GM12801 (cell line): ENCODE data around the gene GRID2IP.

Experiments used
- TF ChIP-seq, protein P1 (sequence below): IDR thresholded peaks from one replicate; pipeline ENCODE4 v1.5.1; 2011; ENCODE audit warnings: control low read depth; ENCODE audit not compliant: insufficient read length; ENCODE audit errors: extremely low read depth

GRID2IP gene

DNA sequence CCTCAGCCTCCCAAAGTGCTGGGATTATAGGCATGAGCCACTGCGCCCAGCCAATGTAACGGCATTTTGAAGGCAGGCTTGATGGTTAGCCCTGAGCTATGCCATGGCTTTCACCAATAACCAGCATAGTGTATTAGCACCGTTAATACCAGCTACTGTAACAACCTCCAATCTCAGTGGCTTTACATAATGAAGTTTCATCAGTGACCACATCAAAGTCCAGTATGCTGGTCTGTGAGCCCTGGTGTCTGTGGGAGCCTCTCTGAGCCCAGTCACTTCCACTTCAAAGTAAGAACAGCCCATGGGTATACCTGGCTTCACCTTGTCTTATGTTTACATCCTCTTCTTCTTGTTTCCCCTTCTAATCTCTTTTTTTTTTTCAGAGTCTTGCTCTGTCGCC lies 14.4 kb upstream of the GRID2IP start:
- TF ChIP-seq, protein P1, sequence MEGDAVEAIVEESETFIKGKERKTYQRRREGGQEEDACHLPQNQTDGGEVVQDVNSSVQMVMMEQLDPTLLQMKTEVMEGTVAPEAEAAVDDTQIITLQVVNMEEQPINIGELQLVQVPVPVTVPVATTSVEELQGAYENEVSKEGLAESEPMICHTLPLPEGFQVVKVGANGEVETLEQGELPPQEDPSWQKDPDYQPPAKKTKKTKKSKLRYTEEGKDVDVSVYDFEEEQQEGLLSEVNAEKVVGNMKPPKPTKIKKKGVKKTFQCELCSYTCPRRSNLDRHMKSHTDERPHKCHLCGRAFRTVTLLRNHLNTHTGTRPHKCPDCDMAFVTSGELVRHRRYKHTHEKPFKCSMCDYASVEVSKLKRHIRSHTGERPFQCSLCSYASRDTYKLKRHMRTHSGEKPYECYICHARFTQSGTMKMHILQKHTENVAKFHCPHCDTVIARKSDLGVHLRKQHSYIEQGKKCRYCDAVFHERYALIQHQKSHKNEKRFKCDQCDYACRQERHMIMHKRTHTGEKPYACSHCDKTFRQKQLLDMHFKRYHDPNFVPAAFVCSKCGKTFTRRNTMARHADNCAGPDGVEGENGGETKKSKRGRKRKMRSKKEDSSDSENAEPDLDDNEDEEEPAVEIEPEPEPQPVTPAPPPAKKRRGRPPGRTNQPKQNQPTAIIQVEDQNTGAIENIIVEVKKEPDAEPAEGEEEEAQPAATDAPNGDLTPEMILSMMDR: no peak

DNA sequence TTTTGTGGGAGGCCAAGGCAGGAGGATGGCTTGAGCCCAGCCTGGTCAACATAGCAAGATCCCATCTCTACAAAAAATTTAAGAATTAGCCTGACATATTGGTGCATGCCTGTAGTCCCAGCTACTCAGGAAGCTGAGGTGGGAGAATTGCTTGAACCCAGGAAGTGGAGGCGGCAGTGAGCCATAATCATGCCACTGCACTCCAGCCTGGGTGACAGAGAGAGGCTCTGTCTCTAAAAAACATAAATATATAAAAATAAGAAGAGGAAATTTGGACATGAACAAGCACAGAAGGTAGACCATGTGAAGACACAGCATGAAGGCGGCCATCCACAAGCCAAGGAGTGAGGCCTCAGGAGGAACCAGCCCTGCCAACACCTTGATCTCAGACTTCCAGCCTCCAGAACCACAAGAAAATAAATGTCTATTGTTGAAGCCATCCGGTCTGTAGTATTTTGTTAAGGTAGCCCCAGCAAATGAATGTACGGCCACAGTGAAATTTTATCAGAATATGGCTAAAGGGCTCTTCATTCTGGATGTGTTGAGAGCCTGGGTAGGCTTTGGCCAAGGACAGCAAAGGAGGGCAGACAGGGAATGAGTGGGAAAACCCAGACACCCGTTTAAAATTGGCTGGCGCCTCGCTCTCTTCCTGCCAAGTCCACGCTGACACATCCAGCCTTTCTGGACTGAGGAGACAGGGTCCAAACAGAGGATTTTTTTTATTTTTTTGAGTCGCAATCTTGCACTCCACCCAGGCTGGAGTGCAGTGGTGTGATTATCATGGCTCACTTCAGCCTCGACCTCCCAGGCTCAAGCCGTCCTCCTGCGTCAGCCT lies 12.9 kb upstream of the GRID2IP start:
- TF ChIP-seq, protein P1: no peak

DNA sequence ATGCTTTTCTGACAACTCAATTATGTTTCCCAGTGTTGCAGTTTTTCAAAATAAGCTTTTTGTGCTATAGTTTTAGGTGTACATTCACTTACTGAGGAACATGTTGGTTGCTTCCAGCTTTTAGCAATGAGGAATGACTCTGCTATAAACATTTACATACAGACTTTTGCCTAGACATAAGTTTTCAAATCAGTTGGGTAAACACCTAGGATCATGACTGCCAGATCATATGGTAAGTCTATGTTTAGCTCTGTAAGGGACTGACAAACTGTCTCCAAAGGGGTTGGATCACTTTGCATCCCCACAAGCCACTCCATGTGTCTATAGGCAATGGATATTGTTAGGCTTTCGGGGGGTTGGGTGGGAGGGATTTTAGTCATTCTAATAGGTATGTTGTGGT lies 10.8 kb upstream of the GRID2IP start:
- TF ChIP-seq, protein P1: no peak

DNA sequence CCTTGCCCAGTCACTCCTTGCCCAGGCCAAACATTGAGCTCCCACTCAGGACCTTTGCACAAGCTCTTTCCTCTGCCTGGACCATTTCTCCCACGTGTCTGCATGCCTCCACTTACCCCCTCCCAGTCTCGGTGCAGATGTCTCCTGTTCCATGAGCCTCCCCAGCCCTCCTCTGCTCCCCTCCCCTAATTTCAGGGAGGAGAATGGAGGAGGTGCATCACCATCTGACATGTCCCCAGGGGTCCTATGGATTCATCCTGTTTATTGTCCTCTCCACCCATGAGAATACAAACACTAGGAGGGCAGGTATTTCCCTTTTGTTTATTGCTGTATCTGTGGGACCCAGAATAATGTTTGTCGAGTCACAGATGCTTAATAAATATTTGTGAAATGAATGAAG lies 8.6 kb upstream of the GRID2IP start:
- TF ChIP-seq, protein P1: no peak

DNA sequence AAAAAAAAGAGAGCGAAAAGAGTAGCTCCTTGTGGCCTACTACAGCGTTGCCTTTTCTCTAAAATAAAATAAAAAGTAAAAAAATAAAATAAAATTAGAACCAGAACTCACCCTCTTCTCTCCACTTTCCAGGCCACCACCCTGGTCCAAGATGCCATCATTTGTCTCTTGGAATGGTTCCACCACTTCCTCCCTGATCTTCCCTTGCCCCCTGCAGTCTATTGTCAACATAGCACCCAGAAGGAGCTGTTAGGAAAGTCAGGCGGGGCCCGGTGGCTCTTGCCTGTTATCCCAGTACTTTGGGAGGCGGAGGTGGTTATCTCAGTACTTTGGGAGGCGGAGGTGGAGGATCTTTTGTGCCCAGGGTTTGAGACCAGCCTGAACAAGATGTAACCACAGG lies 7.6 kb upstream of the GRID2IP start:
- TF ChIP-seq, protein P1: no peak

DNA sequence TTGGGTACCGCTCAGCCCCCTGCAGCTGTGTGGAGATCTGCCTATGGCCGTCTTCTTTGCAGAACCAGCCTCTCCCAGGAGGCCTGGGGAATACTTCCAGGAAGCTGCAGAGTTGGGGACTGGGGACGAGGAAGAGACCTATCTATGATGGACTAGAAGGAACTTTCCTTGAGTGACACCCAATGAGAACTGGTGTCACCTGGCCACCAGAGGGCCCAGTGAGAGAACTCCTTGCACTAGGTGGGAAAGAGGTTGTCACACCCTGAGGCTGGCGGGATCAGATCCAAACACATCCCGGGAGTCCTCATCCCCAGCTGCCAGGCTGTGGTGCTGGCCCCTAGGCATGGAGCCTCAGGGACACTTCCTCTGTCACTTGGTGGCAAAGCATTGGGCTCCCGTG lies 4.9 kb upstream of the GRID2IP start:
- TF ChIP-seq, protein P1: no peak

DNA sequence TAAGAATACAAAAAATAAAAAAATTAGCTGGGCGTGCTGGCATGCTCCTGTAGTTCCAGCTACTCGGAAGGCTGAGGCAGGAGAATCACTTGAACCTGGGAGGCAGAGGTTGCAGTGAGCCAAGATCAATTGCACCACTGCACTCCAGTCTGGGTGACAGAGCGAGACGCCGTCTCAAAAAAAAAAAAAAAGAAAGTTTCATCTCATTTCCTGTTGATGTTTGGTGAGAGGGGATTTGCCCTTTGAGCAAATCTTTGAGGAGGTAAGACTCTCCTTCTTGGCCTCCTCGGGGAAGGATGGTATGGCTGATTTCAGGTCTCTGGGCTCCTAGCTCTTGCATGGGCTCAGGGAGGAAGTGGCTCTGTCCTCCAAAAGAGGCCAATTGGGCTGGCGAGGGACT lies 3.6 kb upstream of the GRID2IP start:
- TF ChIP-seq, protein P1: no peak
